Measurements from ENCODE around the gene MLH3. TPM values are rescaled to one million over a fixed set of nuclear protein-coding genes. Genes with fewer than 3 reads are reported as not detected.
"Not testable (repeated sequence)": the region's sequence is repeated elsewhere in the genome, so short reads cannot be mapped to it uniquely, and the experiment has no call there.

MLH3 gene
- polyA plus RNA-seq, 3 donors = 5.1 to 8.9 (median 6.6) TPM

GRCh38 chr14:75003250-75004027, 47.8 kb downstream of the MLH3 start:
- no peak overlapping the region for H3K27ac ChIP-seq (ENCODE audit: low read depth, low read length)
- 6 to 10% (median 10%) methylated on average over 17 to 18 of the region's 18 CpGs for WGBS, 3 donors

GRCh38 chr14:75002392-75003249, 48.6 kb downstream of the MLH3 start, which contains the start of gene EIF2B2:
TSS of gene EIF2B2 (plus strand) at chr14:75002921. CDS start at chr14:75002991, 70 bp downstream.
- 0 to 1% (median 1%) methylated on average over 63 to 66 of the region's 66 CpGs for WGBS, 3 donors
- H3K27ac ChIP-seq (ENCODE audit: low read depth, low read length) = no peak within 1 kb of the TSS

DNA sequence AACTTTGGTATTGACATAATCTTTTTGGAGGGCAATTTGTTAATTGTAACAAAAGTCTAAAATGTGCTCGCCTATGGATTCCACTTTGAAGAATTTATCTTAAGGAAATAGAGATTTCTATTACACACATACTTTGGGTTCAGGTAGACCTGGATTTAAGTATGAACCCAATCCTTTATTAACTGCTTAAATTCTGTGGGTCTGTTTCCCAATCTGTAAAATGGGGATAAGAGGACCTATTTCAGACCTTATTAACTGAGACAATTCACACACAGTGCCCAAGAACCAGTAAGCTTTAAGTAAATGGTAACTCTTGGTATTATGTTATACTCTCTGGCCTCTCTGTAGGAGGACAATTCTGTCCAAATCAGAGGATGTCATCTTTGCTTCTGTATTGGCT, 49.4 kb downstream of the MLH3 start:
- H3K27ac ChIP-seq (ENCODE audit: low read depth, low read length) = no peak overlapping the region
- WGBS, 3 donors = 93 to 100% (median 97%) methylated on average over 1 of the region's 1 CpG

GRCh38 chr14:75001261-75001660, 50.0 kb downstream of the MLH3 start:
- 91 to 98% (median 91%) methylated on average over 2 of the region's 2 CpGs for WGBS, 3 donors

GRCh38 chr14:74995781-74996180, 55.5 kb downstream of the MLH3 start:
- 85 to 94% (median 90%) methylated on average over 3 to 6 of the region's 7 CpGs for WGBS, 3 donors

More at GRCh38 chr14:75001261-75001660, 50.0 kb downstream of the MLH3 start:
- no peak overlapping the region for H3K27ac ChIP-seq (ENCODE audit: low read depth, low read length)

GRCh38 chr14:74994182-74994581, 57.1 kb downstream of the MLH3 start:
- WGBS, 3 donors = 92 to 96% (median 95%) methylated on average over 18 to 28 of the region's 28 CpGs
- H3K27ac ChIP-seq (ENCODE audit: low read depth, low read length) = not testable (repeated sequence)

More at GRCh38 chr14:74995781-74996180, 55.5 kb downstream of the MLH3 start:
- H3K27ac ChIP-seq (ENCODE audit: low read depth, low read length) = not testable (repeated sequence)

GRCh38 chr14:74988993-74989392, 62.3 kb downstream of the MLH3 start:
- H3K27ac ChIP-seq (ENCODE audit: low read depth, low read length) = no peak overlapping the region
- 83 to 97% (median 94%) methylated on average over 1 of the region's 1 CpG for WGBS, 3 donors

- WGBS, 3 donors = 67 to 76% (median 69%) methylated on average over 4 of the region's 4 CpGs
- no peak overlapping the region for H3K27ac ChIP-seq (ENCODE audit: low read depth, low read length)
Measured at GRCh38 chr14:74988131-74988530, 63.1 kb downstream of the MLH3 start.

GRCh38 chr14:74985806-74986205, 65.5 kb downstream of the MLH3 start:
- no peak overlapping the region for H3K27ac ChIP-seq (ENCODE audit: low read depth, low read length)
- WGBS, 3 donors = 82 to 95% (median 93%) methylated on average over 6 of the region's 6 CpGs

DNA sequence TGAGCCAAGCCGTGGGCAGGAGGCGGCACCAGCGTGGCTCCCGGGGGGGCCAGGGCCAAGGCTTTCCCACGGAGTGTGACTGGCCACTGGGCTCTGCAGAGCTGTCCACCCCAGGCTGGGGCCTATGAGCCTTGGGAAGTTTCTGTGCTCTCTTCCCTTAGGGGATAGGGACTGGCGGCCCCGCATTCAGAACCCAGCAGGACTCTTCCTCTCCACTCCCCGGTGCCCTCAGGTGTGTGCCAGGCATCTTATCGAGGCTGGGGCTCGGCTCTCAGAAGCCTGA, 66.3 kb downstream of the MLH3 start:
- WGBS, 3 donors = 74 to 87% (median 77%) methylated on average over 6 to 10 of the region's 10 CpGs
- H3K27ac ChIP-seq (ENCODE audit: low read depth, low read length) = no peak overlapping the region

DNA sequence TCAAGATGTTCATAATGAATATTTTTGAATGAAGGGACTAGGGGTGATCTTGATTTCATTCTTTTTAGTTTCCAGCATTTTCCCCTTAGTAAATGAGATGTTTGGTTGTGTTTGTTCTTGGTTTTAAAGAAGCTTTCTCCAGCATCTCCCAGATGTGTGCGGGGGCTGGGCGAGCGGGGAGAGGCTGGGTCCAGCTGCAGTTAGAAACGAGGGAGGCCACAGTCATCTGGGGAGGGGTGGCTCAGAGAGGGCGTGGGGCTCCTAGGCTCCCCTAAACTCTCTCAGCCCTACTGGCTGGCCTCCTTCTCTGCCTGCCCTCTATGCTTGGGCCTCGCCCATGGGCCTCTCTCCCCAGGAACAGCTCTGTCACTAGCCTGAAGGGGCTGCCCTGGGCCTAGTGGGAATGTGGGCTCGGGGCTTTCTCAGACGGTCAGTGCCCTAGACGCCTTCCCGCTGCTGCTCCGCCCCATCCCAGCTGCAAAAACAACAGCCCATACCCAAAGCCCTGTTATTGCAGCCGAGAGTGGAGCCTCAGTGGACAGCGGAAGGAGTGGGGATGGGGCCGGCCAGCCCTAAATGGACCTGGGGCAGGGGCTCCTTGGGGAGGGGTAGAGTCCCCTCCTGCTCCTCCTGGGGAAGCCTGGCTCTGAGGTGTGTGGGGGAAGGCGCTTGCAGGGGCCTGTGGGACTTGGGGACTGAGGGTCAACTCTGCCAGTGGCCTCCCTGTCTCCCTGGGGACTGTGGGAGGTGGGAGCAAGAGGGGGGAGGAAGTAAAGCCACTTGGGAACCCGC, 66.8 kb downstream of the MLH3 start:
- 77 to 89% (median 86%) methylated on average over 16 of the region's 16 CpGs for WGBS, 3 donors
- no peak overlapping the region for H3K27ac ChIP-seq (ENCODE audit: low read depth, low read length)

DNA sequence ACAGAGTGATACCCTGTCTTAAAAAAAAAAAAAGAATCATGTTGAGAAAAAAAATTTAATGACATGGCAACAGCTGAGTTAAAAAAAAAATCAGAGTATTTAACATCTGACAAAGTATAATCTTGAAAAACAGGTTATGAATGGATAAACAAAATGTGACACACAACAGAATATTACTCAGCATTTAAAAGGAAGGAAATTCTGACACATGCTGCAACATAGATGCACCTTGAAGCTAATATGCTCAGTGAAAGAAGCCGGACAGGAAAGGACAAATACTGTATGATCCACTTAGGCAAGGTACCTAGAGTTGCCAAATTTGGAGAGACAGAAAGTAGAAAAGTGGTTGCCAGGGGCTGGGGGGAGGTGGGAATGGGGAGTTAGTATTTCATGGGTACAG, 67.9 kb downstream of the MLH3 start:
- no peak overlapping the region for H3K27ac ChIP-seq (ENCODE audit: low read depth, low read length)
- 79 to 81% (median 79%) methylated on average over 1 of the region's 1 CpG for WGBS, 3 donors

DNA sequence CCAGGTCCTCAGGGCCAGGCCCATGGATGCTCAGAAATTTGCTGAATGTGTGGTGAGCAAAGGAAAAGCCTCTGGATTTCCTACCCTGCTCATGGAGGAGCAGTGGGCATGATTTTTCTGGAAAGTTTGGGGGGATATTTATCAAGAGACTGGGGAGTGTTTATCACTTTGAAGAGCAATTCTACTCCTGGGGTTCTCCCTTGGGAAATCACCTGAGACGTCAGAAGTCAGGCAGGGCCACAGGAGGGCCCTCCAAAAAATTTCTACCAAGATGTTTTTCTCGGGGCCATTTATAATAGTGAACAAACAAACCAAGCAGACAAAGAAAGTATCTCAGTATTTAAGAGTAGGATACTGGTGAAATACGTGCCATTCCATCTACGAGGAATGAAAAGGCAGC, 68.6 kb downstream of the MLH3 start:
- no peak overlapping the region for H3K27ac ChIP-seq (ENCODE audit: low read depth, low read length)
- WGBS, 3 donors = 88 to 91% (median 90%) methylated on average over 4 of the region's 4 CpGs

GRCh38 chr14:74981833-74982232, 69.4 kb downstream of the MLH3 start:
- WGBS, 3 donors = 82 to 83% (median 83%) methylated on average over 5 of the region's 5 CpGs
- H3K27ac ChIP-seq (ENCODE audit: low read depth, low read length) = no peak overlapping the region

DNA sequence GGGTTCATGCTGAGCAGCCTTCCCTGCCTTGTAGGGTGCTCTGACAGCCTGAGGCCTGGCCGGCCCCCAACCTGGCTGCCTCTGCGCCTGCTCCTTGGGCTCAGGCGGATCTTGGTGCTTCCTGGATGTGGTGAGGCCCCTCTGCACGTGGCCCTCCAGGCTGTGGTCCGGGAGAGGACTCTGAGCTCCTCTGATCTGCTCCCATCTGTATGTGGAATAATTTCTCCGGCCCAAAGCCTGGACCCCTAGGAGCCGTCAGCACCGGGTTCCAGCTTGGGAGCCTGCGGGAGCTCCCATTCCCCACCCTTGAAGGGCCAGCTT, 69.8 kb downstream of the MLH3 start:
- no peak overlapping the region for H3K27ac ChIP-seq (ENCODE audit: low read depth, low read length)
- WGBS, 3 donors = 81 to 92% (median 88%) methylated on average over 9 of the region's 9 CpGs

DNA sequence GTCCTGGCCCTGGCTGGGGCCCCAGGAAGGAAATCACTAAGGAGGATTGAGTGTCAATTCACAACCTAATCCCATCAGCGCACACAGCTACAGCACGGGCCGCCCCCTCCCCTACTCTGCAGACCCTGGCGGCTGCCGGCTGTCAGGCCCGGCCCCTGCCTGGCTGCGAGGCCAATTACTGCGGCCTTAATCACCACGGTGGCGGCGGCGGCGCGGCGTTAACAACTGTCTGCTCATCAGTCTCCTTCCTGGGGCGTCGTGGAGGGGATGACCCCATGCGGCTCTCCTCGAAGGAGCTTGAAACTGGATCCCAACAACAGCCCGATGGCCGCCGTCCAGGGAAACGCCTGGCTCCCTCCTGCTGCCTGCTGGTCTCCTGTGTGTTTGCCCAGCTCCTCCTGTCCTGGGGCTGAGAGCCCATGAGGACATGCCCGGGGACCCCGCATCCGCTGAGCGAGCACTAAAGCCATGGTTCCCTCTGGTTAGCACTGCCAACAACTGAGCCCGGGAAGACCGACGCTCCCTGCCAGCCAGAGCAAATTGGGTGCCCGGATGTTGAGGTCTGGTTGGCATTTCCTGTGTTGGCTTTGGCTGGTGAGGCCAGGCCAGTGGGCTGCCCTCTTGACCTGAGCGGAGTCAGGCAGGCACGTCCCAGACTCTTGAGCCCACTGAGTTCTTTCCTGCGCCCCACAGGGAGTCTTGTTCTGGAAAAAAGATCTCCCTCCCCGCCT, 70.4 kb downstream of the MLH3 start:
- WGBS, 3 donors = 54 to 64% (median 61%) methylated on average over 35 of the region's 35 CpGs
- H3K27ac ChIP-seq (ENCODE audit: low read depth, low read length) = no peak overlapping the region

- WGBS, 3 donors = 75 to 92% (median 84%) methylated on average over 4 of the region's 4 CpGs
- no peak overlapping the region for H3K27ac ChIP-seq (ENCODE audit: low read depth, low read length)
Measured at GRCh38 chr14:74980398-74980730, 70.9 kb downstream of the MLH3 start.
